Activated naive CD4-positive, alpha-beta T cell treated with anti-CD3 and anti-CD28 coated beads, Interleukin-2, amount 10 ng/mL, durations not matched to agents 7 days and 5 days (primary cell): ENCODE measurements around the gene PPP1R9A.

Experiments used
- CTCF ChIA-PET: fragments of 350-600 bp; sonication (Branson Sonifier 250); formaldehyde crosslinking; loops from one replicate; lab custom pipeline; 2021; ENCODE audit warnings: antibody characterized with exemption; lab: Charles Lee
- DNase-seq: peaks from one replicate; pipeline ENCODE4 v3.0.0-alpha.2; 2020
- H3K27ac Mint-ChIP-seq: one replicate; pipeline ENCODE4 v1.8.0; 2021; ENCODE audit warnings: mild to moderate bottlenecking, moderate library complexity, mixed read lengths
- H3K27me3 Mint-ChIP-seq: one replicate; pipeline ENCODE4 v1.8.0; 2021; ENCODE audit warnings: mild to moderate bottlenecking, mixed read lengths
- H3K36me3 Mint-ChIP-seq: one replicate; pipeline ENCODE4 v1.8.0; 2021; ENCODE audit warnings: mixed read lengths
- H3K4me1 Mint-ChIP-seq: one replicate; pipeline ENCODE4 v1.8.0; 2021; ENCODE audit warnings: mixed read lengths
- H3K4me3 Mint-ChIP-seq: one replicate; pipeline ENCODE4 v1.8.0; 2021; ENCODE audit warnings: mild to moderate bottlenecking, moderate library complexity, mixed read lengths
- H3K9me3 Mint-ChIP-seq: one replicate; pipeline ENCODE4 v1.8.0; 2021; ENCODE audit warnings: mixed read lengths

PPP1R9A gene

DNA sequence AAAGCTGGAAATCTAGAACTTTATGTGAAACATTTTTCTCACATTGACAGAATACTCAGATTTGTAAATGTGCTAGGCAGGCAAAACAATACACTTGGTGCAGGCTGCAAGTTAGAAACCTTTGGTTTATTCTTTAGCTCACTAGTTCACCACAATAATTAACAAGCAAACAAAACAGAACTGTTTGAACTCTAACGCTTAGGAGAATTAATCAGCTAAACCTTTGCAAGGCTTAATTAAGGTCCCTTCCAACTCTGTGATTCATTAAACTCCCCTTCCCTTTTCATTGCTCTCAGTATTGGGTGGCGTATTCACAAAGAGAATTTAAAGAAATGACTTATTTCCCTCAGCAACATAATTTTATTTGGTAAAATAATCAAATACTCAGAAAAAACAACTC, 317.9 kb downstream of the PPP1R9A start:
- no peaks in the 10 kb centered on the region for H3K4me1 Mint-ChIP-seq

DNA sequence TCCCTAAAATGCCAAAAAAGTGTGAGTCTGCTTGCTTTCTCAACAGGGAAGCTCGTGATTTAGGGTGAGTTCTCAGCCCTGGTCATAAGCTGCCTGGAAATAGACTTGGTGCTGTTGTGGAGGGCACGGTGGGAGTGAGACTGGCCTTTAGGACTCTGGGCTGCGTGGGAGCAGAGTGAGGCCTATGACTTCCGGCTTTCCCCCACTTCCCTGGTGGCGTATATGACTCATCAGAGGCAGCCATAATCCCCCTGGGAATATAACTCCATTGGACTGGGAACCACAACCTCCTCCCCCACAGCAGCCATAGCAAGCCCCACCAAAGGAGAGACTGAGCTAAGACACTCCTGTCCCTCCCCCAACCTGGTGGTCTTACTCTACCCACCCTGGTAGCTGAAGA, 321.9 kb downstream of the PPP1R9A start:
- Mint-ChIP-seq H3K27ac (no peak overlapping the region), H3K4me1 (no peaks in the 10 kb centered on the region), H3K27me3 (no peaks in the 10 kb centered on the region), H3K4me3 (no peak overlapping the region), H3K36me3 (no peaks in the 10 kb centered on the region), H3K9me3 (no peaks in the 10 kb centered on the region)
- CTCF ChIA-PET, result no interaction called here
- no peak for DNase-seq

More for the DNA sequence above, 317.9 kb downstream of the PPP1R9A start:
- Mint-ChIP-seq H3K9me3 (no peaks in the 10 kb centered on the region), H3K27ac (no peak overlapping the region), H3K36me3 (no peaks in the 10 kb centered on the region), H3K27me3 (no peaks in the 10 kb centered on the region), H3K4me3 (no peak overlapping the region)
- no peak for DNase-seq
- CTCF ChIA-PET, result interaction anchor here (0.5 to 1.2 kb wide), 2 partner anchors 23 to 776 kb away, joined by 3 read pairs; no protein-coding TSS in a partner anchor

DNA sequence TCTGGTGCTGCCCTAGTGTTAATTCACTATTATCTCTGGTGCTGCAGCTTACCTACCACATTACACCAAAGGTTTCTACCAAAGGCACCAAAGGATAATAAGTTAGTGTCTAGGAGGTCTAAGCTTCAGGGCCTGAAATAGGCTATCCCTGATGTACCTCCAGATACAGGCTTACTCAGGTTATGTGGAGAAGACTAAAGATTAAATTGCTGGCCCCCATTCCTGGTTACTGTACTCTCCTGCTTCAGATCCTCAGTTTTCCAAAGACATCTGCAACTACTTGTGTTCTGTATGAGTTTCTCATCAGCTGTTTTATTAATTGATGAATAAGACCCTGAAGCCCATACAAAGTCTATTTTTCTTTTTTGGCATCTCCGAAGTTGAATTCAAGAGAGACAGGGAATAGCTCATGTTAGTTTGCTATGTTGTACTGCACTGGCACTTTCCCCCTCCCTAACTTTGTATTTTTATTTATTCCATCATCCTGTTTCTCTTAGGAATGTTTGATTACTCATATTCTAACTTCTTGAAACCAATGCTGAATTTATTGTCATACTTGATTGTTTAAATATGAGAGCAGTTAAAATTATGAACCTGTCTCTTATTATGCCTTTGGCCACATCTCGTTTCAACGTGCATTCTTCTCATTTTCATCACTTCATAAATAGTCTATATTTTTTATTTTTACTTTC, 331.0 kb downstream of the PPP1R9A start:
- Mint-ChIP-seq H3K27me3 (no peaks in the 10 kb centered on the region), H3K27ac (no peak overlapping the region), H3K36me3 (no peaks in the 10 kb centered on the region), H3K4me1 (no peaks in the 10 kb centered on the region), H3K4me3 (no peak overlapping the region), H3K9me3 (no peaks in the 10 kb centered on the region)
- no peak for DNase-seq
- CTCF ChIA-PET, result no interaction called here

DNA sequence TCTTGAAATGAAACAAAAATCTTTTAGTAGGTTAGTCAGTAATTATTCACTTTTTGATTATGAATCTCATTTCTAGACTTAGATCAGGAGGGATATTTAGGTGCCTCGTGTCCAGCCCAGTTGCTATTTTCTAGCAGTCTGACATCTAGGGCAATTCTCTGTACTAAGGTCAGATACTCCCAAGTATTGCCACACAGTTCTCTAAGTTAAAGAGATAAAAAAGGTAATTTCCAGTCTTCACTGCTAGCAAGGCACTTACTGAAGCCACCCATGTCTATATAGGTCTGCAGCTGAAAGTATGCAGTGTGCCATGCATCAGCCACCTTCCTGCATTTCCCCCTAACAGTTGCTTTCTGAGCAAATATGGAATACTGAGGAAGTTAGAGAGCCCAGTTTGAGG, 333.5 kb downstream of the PPP1R9A start:
- CTCF ChIA-PET, result no interaction called here
- H3K4me1 Mint-ChIP-seq, result no peaks in the 10 kb centered on the region
- H3K27ac Mint-ChIP-seq, result no peak overlapping the region
- no peaks in the 10 kb centered on the region for H3K36me3 Mint-ChIP-seq
- no peak overlapping the region for H3K4me3 Mint-ChIP-seq
- no peak for DNase-seq
- H3K27me3 Mint-ChIP-seq, result no peaks in the 10 kb centered on the region
- no peaks in the 10 kb centered on the region for H3K9me3 Mint-ChIP-seq

DNA sequence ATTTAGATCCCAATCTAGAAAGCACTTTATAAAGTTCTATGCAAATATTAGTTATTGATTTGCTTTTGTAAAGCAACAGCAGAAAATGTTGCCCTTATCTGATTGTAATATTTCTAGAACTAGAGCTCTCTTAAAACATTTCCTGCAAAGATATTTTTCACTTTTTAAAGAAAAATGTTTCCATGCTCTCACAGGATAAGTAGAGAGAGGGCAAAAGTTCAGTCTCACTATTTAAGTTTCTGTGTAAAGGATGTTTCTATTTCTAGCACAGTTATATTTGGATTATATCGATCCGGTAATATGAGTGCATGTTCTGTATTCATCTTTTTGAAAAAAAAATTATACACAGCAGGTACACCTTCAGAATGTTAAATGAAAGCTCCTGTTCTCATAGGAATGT, 334.9 kb downstream of the PPP1R9A start:
- DNase-seq, result no peak
- H3K27me3 Mint-ChIP-seq, result peaks cover 4% of the 10 kb centered on the region
- no peak overlapping the region for H3K4me3 Mint-ChIP-seq
- no peak overlapping the region for H3K27ac Mint-ChIP-seq
- no peaks in the 10 kb centered on the region for H3K9me3 Mint-ChIP-seq
- CTCF ChIA-PET, result no interaction called here
- H3K36me3 Mint-ChIP-seq, result no peaks in the 10 kb centered on the region
- no peaks in the 10 kb centered on the region for H3K4me1 Mint-ChIP-seq

DNA sequence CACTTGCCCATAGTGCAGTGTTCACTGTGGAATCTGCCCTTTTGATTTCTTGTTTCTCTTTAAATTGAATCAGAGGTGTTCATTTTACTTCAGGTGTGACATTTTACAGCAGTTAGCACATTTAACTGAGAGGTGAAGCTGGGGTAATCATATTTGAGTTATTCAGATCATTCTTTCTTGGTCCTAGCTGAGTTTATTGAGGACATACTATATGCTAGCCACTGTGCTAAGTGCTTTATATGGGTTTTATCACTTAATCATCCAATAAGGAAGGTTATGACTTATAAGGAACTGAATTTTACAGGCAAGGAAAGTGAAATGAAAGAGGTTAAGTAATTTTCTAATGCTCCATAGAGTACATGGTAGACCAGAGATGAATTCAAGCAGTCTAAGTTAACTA, 337.2 kb downstream of the PPP1R9A start:
- H3K27ac Mint-ChIP-seq, result no peak overlapping the region
- H3K36me3 Mint-ChIP-seq, result no peaks in the 10 kb centered on the region
- peaks cover 4% of the 10 kb centered on the region for H3K27me3 Mint-ChIP-seq
- no peaks in the 10 kb centered on the region for H3K9me3 Mint-ChIP-seq
- H3K4me3 Mint-ChIP-seq, result no peak overlapping the region
- no peak for DNase-seq
- CTCF ChIA-PET, result no interaction called here
- H3K4me1 Mint-ChIP-seq, result no peaks in the 10 kb centered on the region

DNA sequence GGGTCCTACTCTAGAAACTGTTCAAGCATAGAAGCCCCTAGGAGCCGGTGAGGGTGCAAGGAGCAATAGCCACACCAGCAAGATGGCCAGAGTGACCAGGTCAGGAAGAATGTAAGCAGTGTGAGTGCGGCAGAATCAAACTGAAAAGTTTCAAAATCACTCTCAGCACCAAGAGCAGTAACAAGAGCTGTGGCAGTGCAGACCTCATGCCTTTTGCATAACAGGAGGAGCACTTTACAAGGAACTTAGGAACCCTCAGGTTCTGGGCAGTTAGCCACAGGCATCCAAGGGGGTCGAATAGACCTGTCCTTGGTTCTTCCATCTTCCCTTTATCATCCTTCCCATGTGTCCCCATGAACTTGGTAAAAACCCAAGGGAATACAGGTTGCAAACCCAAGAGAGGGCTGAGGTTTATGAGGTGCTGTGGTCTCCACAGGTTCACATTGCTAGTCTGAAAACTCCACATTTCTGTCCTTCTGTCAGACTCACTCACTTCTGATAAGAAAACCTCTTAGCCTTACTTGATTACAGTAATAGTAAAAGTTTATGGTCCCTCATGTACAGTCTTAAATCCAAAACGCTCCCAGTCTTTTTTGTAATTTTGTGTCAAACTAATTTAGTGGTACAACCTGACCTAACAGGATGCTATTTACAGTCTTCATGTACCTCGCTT, 338.6 kb downstream of the PPP1R9A start:
- H3K36me3 Mint-ChIP-seq, result no peaks in the 10 kb centered on the region
- H3K27me3 Mint-ChIP-seq, result peaks cover 4% of the 10 kb centered on the region
- H3K27ac Mint-ChIP-seq, result no peak overlapping the region
- CTCF ChIA-PET, result no interaction called here
- H3K4me3 Mint-ChIP-seq, result no peak overlapping the region
- no peaks in the 10 kb centered on the region for H3K4me1 Mint-ChIP-seq
- H3K9me3 Mint-ChIP-seq, result no peaks in the 10 kb centered on the region
- no peak for DNase-seq

DNA sequence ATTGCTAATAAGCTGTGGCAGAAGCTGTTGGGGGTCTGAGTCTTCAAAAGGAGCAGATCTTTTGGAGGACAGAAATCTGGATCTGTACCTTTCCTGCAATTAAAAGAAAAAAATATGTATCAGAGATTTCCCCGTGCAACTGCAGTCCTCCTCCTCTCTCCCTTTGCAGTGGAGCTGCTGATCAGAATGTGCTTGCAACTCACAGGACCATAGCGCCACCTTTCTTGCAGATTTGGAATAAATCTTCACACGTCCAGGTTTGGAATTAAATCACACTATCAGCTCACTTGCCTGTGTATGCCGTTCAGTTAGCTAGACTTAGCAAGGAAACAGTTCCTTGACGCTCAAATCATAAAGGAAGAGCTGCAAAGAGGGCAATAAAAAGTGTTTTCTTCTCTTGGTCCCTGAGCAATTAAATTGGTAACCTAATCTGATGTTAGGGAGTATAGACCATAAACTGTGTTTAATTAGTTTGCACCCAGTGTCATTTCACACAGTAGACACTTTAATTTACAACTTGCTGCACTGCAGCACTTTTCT, 339.5 kb downstream of the PPP1R9A start:
- CTCF ChIA-PET, result interaction anchor here (1.0 to 1.6 kb wide), 4 partner anchors 230 to 801 kb away, joined by 3 to 11 read pairs (median 5); no protein-coding TSS in a partner anchor
- H3K27ac Mint-ChIP-seq, result no peak overlapping the region
- no peak overlapping the region for H3K4me3 Mint-ChIP-seq
- no peaks in the 10 kb centered on the region for H3K9me3 Mint-ChIP-seq
- no peaks in the 10 kb centered on the region for H3K4me1 Mint-ChIP-seq
- peak; percentile 33 for DNase-seq
- peaks cover 4% of the 10 kb centered on the region for H3K27me3 Mint-ChIP-seq
- H3K36me3 Mint-ChIP-seq, result no peaks in the 10 kb centered on the region

DNA sequence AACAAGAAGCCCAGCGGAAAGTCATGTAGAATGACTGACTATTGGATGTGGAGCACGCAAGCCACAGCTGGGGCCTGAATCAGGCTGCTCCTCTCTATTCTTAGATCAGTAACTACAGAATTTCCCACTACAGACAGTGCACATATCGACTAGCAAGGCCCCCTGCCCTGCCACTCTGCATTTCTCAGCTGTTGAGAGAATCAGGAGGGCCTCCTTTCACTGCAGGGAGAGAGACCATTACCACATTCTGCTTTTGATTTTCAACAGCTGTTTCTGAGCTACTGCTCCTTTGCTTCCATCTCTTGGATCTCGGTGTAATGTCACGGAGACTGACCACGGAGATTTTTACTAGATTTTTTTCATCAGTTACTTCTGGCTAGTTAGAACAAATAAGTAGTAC, 343.2 kb downstream of the PPP1R9A start:
- DNase-seq, result no peak
- Mint-ChIP-seq H3K36me3 (no peaks in the 10 kb centered on the region), H3K9me3 (no peaks in the 10 kb centered on the region), H3K4me1 (no peaks in the 10 kb centered on the region), H3K4me3 (no peak overlapping the region), H3K27ac (no peak overlapping the region), H3K27me3 (peaks cover 4% of the 10 kb centered on the region)
- CTCF ChIA-PET, result no interaction called here

DNA sequence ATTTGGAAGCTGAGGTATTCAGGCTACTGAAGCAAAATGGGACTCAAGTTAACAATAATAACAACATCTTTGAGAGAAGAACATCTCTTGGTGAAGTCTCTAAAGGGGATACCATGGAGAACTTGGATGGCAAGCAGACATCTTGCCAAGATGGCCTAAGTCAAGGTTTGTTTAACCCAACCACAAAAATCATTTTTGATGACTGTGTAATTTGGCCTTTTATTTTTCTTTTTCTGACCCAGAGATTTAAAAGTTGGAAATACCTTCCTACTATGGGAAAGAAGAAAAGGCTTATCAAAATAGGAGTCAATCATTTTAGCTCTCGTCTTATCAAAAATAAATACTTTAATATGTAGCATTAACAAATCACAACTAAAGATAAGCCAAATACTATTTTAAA, 344.6 kb downstream of the PPP1R9A start:
- Mint-ChIP-seq H3K27me3 (peaks cover under 1% of the 10 kb centered on the region), H3K27ac (no peak overlapping the region), H3K36me3 (no peaks in the 10 kb centered on the region), H3K4me1 (no peaks in the 10 kb centered on the region), H3K9me3 (no peaks in the 10 kb centered on the region), H3K4me3 (no peak overlapping the region)
- DNase-seq, result no peak
- CTCF ChIA-PET, result no interaction called here

DNA sequence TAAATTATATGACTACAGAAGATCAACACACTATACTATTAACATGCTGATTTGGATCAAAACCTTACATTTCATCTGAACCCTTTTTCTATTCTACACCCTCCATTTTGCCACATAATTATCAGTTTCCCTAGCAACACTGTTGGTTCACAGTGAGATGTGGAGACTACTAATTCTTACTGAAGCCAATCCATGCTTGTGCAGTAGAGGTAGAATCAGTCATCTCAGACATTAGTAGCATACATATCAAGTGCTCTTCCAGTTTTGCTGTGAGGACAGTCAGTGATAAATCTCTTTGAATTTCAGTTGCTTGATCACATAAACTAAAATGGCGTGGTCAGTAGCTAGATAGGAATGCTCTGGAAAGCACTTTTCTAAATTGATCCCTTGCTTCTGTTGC, 346.6 kb downstream of the PPP1R9A start:
- Mint-ChIP-seq H3K27ac (no peak overlapping the region), H3K4me1 (no peaks in the 10 kb centered on the region), H3K36me3 (no peaks in the 10 kb centered on the region), H3K4me3 (no peak overlapping the region), H3K9me3 (no peaks in the 10 kb centered on the region), H3K27me3 (no peaks in the 10 kb centered on the region)
- CTCF ChIA-PET, result no interaction called here
- no peak for DNase-seq

DNA sequence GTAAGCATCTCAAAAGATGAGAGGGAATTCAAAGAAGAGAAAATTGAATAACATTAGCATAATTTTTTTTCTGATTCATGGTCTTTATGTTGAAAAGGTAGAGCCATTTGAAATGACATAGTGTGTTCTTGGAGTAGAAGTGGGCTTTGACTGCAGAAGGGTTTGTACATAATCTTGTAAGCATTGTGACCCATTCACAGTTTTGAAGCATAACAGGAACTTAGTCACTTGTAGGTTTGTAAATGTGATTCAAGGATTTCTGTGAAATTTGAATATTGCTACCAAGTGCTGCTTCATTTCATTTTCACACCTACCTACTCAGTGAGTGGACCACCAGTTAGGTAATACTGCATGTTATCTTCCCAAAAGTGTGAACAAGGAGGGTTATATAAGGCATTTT, 348.3 kb downstream of the PPP1R9A start:
- CTCF ChIA-PET, result no interaction called here
- H3K4me3 Mint-ChIP-seq, result no peak overlapping the region
- no peak overlapping the region for H3K27ac Mint-ChIP-seq
- H3K4me1 Mint-ChIP-seq, result no peaks in the 10 kb centered on the region
- H3K27me3 Mint-ChIP-seq, result no peaks in the 10 kb centered on the region
- no peaks in the 10 kb centered on the region for H3K9me3 Mint-ChIP-seq
- no peak for DNase-seq
- H3K36me3 Mint-ChIP-seq, result no peaks in the 10 kb centered on the region

DNA sequence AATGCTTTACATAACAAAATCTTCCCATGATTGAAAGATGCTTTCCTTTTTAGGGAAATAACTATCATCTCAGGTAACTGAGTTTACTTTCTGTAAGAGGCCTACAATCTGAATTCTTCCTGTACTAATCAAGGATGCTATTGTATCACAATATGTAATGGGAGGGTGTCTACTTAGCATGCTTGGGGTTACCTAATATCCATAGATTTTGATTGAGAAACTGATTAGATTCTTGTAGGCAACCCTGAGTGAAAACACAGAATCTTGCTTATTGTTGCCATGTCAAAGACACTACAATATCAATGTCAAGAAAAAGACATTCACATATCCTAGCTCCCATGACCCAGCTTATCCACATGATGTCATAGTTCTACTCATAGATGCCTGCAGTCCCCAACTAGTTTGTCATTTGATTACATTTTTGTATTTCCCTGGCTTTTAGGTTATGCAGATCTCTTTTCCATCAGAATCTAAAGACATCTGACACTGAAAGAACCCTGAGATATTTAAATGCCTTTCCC, 354.6 kb downstream of the PPP1R9A start:
- H3K4me1 Mint-ChIP-seq, result no peaks in the 10 kb centered on the region
- H3K36me3 Mint-ChIP-seq, result no peaks in the 10 kb centered on the region
- DNase-seq, result no peak
- no peaks in the 10 kb centered on the region for H3K27me3 Mint-ChIP-seq
- no peak overlapping the region for H3K4me3 Mint-ChIP-seq
- H3K9me3 Mint-ChIP-seq, result no peaks in the 10 kb centered on the region
- no peak overlapping the region for H3K27ac Mint-ChIP-seq
- CTCF ChIA-PET, result no interaction called here

DNA sequence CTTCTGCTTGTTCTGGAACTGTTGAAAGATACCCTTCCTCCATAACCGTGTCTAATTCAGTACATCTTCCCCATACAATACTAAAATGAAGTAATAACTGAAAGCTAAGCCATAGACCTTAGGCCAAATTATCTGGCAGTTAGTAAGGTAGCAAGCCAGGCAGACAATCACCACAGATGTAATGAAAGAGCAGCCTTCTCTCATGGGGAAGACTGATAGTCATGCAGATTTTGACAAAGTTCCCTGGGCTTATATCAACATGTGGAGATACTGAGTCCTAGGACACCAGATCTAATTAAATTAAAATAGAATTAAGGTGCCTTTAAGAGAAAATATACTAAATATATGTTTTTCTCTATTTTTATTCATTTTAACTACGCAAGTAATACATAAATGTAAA, 355.5 kb downstream of the PPP1R9A start:
- no peak overlapping the region for H3K4me3 Mint-ChIP-seq
- no peak for DNase-seq
- no peaks in the 10 kb centered on the region for H3K27me3 Mint-ChIP-seq
- no peaks in the 10 kb centered on the region for H3K4me1 Mint-ChIP-seq
- no peak overlapping the region for H3K27ac Mint-ChIP-seq
- no peaks in the 10 kb centered on the region for H3K36me3 Mint-ChIP-seq
- CTCF ChIA-PET, result no interaction called here
- no peaks in the 10 kb centered on the region for H3K9me3 Mint-ChIP-seq
